Calu3 (cell line): ENCODE measurements around the gene ADPRHL1. TPM values are rescaled to one million over a fixed set of nuclear protein-coding genes. Genes with fewer than 3 reads are reported as not detected.

Experiments used
- BruUV-seq: library from RNA; stranded (reverse); fragments of 400-500 nt; replicated peaks from 2 replicates; lab custom pipeline; 2021; lab: Mats Ljungman, UMichigan
- CTCF ChIA-PET: fragments of 300-600 bp; sonication (Branson Sonifier 250); formaldehyde crosslinking; loops from one replicate; lab custom pipeline; 2022; ENCODE audit warnings: antibody characterized with exemption; lab: Charles Lee
- DNase-seq: peaks from one replicate; pipeline ENCODE4 v3.0.0; 2022
- H3K27ac Mint-ChIP-seq: one replicate; pipeline ENCODE4 v1.8.0; 2022; ENCODE audit warnings: mixed read lengths; ENCODE audit not compliant: unreplicated experiment
- H3K27me3 Mint-ChIP-seq: one replicate; pipeline ENCODE4 v1.8.0; 2022; ENCODE audit warnings: mixed read lengths; ENCODE audit not compliant: unreplicated experiment
- H3K36me3 Mint-ChIP-seq: one replicate; pipeline ENCODE4 v1.8.0; 2022; ENCODE audit warnings: mild to moderate bottlenecking, moderate library complexity, mixed read lengths; ENCODE audit not compliant: insufficient read depth, unreplicated experiment
- H3K4me1 Mint-ChIP-seq: one replicate; pipeline ENCODE4 v1.8.0; 2022; ENCODE audit warnings: mild to moderate bottlenecking, low read depth, mixed read lengths; ENCODE audit not compliant: unreplicated experiment
- H3K4me3 Mint-ChIP-seq: one replicate; pipeline ENCODE4 v1.8.0; 2022; ENCODE audit warnings: mild to moderate bottlenecking, low read depth, moderate library complexity, mixed read lengths; ENCODE audit not compliant: unreplicated experiment
- H3K9me3 Mint-ChIP-seq: one replicate; pipeline ENCODE4 v1.8.0; 2022; ENCODE audit warnings: low read depth, mixed read lengths; ENCODE audit not compliant: unreplicated experiment
- CTCF ChIP-seq: fragments of 200-600 bp; IDR thresholded peaks from one replicate; pipeline ENCODE4 v1.8.0; 2022; ENCODE audit warnings: antibody characterized with exemption; ENCODE audit not compliant: unreplicated experiment
- intact Hi-C: fragments of 100-400 bp; cut with micrococcal nuclease; formaldehyde crosslinking; loops from one replicate; pipeline ENCODE4 v1.10.0; 2022; ENCODE audit not compliant: unreplicated experiment
- total RNA-seq: library from RNA; stranded (reverse); gene quantifications from 2 replicates; pipeline ENCODE4 v1.2.3, GENCODE V29; 2022

ADPRHL1 gene
- total RNA-seq, 1 experiment from 2014 or later, result 2.0 TPM

DNA sequence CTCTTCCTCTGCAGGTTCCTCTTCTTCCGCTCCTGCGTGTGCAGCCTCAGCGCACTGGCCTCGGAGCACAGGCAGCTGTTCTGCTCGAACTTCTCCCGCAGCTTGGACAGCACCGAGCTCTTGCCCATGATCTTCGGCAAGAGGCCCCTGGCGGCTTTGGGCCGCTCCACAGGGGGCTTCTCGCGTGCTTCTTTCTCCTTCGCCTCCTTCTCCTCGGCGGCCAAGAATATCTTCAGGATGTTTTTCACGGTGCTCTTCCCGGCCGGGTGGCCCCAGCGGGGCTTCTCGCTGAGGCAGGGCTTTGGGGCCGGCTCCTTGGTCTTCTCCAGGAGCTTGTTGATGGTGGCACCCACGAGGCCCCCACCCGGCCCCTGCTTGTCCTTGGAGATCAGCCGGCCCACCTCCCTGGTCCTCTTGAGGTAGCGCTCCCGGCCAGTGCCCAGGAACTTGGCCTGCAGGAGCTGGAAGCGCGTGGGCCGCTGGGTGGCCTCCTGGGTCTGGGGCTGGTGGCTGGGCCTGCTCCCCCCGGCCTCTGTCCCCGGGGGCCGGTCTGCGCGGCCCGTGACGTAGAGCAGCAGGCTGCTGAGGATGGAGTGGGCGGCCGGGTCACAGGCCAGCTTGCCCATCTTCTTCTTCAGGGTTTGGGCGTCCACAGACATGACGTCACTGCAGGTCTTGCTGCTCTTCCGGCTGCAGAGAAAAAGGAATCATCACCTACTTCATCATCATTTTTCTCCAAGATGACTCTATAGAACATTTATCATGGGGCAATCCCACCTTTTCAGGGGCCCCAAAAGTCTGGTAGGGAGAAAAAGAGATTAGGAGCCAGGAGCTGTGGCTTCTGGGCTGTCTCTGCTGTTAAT, 45.5 kb downstream of the ADPRHL1 start:
- intact Hi-C loops, result no loop called here
- no peak for DNase-seq
- peaks cover 12% of the 10 kb centered on the region for H3K4me1 Mint-ChIP-seq
- no TSS peak for BruUV-seq
- CTCF ChIA-PET, result no interaction called here
- no peak for TF ChIP-seq CTCF
- H3K27ac Mint-ChIP-seq, result no peak overlapping the region
- H3K36me3 Mint-ChIP-seq, result no peaks in the 10 kb centered on the region
- no peak overlapping the region for H3K4me3 Mint-ChIP-seq
- H3K27me3 Mint-ChIP-seq, result no peaks in the 10 kb centered on the region
- H3K9me3 Mint-ChIP-seq, result no peaks in the 10 kb centered on the region

DNA sequence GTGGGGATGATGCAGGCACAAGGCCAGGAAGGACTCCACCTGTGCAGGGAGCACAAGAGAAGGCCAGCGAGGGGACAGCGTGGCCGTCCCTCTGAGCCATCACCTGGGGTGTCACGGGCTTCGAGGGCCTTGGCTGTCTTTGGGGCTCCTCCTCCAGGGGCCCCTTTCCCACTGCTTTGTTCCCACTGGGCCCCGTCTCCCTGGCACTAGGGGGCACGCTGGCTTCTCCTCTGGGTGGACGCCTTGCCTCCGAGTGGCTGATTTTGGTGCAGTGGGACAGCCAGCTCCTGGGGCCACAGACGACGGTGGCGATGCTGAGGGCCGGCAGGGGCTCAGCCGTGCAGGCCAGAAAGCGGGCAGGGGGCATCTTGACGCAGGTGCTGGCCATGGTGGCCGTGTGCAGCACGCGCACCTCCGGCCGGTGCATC, 46.2 kb downstream of the ADPRHL1 start:
- DNase-seq, result no peak
- Mint-ChIP-seq H3K27me3 (no peaks in the 10 kb centered on the region), H3K36me3 (no peaks in the 10 kb centered on the region), H3K4me3 (no peak overlapping the region), H3K27ac (no peak overlapping the region), H3K4me1 (peaks cover 12% of the 10 kb centered on the region), H3K9me3 (no peaks in the 10 kb centered on the region)
- TF ChIP-seq CTCF, result no peak
- intact Hi-C loops, result no loop called here
- BruUV-seq, result no TSS peak
- CTCF ChIA-PET, result no interaction called here

- DNase-seq, result no peak
- no peaks in the 10 kb centered on the region for H3K27me3 Mint-ChIP-seq
- intact Hi-C loops, result no loop called here
- H3K36me3 Mint-ChIP-seq, result no peaks in the 10 kb centered on the region
- no peak overlapping the region for H3K4me3 Mint-ChIP-seq
- TF ChIP-seq CTCF, result no peak
- peaks cover 8% of the 10 kb centered on the region for H3K4me1 Mint-ChIP-seq
- no peak overlapping the region for H3K27ac Mint-ChIP-seq
- no peaks in the 10 kb centered on the region for H3K9me3 Mint-ChIP-seq
- CTCF ChIA-PET, result interaction anchor here (0.5 to 0.6 kb wide), 2 partner anchors 116 to 332 kb away, joined by 4 to 8 read pairs; no protein-coding TSS in a partner anchor
- no TSS peak for BruUV-seq
Measured at GRCh38 chr13:113406321-113407102, 46.8 kb downstream of the ADPRHL1 start.

GRCh38 chr13:113405481-113406300, 47.6 kb downstream of the ADPRHL1 start:
- no TSS peak for BruUV-seq
- CTCF ChIA-PET, result interaction anchor here (0.5 to 0.6 kb wide), 2 partner anchors 115 to 331 kb away, joined by 4 to 8 read pairs; no protein-coding TSS in a partner anchor
- H3K27ac Mint-ChIP-seq, result no peak overlapping the region
- TF ChIP-seq CTCF, result no peak
- no peak overlapping the region for H3K4me3 Mint-ChIP-seq
- intact Hi-C loops, result no loop called here
- H3K36me3 Mint-ChIP-seq, result no peaks in the 10 kb centered on the region
- no peaks in the 10 kb centered on the region for H3K27me3 Mint-ChIP-seq
- no peaks in the 10 kb centered on the region for H3K9me3 Mint-ChIP-seq
- H3K4me1 Mint-ChIP-seq, result peaks cover under 1% of the 10 kb centered on the region
- DNase-seq, result no peak
